Stimulated activated CD4-positive, alpha-beta T cell treated with anti-CD3 and anti-CD28 coated beads, TNF-alpha, amount 100 ng/mL, for 4 hours (primary cell): Measurements from ENCODE around the gene RNF157.

ENCODE experiments used
- DNase-seq, 3 experiments: peaks; one replicate each; pipeline ENCODE4 v3.0.0-alpha.2; 2020; ENCODE audit warnings: low read depth in 3 of 3

RNF157 gene

GRCh38 chr17:76240461-76241203 lies at the start of gene RNF157:
Gene RNF157, minus strand, starts transcription at chr17:76240493. Its CDS starts 253 bp downstream, at chr17:76240240.
- DNase-seq: peak; percentile 45 to 51 (median 46)

GRCh38 chr17:76281573-76282371 lies 41.5 kb upstream of the RNF157 start:
- DNase-seq: no peak

DNA sequence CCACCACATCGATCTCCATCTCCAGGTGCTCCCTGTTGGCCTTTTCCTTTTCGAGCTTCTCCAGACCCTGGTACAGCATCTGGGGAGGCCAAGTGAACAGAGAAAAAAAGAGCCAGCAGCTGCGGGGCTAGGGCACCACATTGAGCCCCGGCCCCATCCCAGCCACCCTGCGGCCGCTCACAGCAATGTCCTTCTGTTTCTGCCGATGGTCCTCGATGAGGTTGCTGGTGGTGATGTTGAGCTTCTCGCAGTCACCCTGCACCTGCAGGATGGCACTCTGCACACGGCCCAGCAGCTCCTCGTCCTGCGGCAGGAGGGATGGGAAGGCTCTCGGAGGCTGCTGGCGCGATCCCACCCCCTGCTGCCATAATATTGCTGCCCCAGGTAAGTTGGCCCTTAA lies 40.4 kb upstream of the RNF157 start:
- no peak for DNase-seq

- no peak for DNase-seq
These were observed 39.5 kb upstream of the RNF157 start for GRCh38 chr17:76279742-76280287.

DNA sequence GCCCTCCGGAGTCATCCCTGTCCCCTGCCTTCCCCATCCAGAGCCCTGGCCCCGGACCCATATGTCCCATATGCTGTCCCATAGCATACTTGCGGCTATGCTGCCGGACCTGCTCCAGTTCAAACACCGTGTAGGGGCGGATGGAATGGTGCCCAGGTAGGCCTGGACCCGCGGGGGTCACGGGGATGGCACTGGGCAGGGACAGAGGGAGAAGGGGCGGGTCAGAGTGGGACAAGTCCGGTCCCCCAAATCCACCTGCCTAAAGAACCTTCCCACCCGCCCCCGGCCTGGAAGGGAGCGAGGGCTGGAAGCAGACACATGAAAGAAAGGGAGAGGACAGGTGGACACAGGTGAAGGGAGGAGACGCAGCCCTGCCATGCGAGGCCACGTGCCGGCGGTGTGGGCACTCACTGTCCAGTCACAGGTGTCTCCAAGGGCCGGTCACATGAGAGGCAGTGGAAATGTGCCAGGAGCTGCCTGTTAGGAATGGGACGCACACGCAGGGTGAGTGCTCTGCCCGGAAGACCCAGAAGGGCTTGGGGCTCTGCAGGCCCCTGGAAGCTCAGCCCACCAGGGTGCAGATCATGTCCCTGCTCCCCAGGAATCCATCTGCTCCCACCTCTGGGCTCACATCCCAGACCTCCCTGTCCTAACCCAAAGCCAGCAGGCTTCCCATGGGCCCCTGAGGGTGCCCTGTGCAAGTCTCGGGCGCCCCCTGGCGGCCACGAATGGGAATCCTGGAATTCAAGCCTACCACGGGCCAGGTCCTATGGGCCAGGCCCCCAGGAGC lies 38.9 kb upstream of the RNF157 start:
- peak; percentile 75 to 81 (median 80) for DNase-seq

DNA sequence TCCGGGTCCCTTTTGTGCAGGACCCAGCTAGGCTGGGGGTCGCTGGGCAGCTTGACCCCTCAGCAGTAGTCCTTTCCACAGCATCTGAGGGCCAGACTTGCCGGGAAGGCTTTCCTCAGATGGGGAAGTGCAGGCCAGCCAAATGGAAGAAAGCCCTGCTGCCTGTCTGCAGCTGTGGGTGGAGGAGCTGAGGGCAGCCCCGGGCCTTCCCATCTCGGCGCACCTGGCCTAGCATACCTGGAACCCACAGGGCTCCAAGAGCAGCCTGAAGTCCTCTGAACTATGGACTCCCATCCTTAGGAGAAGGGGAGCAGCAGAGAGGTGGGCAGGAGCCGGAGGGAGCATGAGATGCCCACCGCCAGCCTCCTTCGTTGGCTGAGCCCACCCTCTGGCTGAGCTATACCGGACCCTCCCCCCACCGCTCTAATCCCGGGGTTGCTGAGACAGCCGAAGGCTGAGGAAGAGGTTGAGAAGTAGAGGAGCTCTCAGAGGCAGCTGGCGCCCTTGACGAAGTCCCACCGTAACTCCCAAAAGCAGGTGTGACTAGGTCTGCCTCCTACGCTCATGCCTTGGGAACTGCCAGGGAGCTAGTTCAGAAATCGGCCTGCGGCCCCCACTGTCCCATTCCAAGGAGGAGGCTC lies 38.1 kb upstream of the RNF157 start:
- no peak for DNase-seq

GRCh38 chr17:76277300-76278267 lies 37.3 kb upstream of the RNF157 start:
- no peak for DNase-seq

- DNase-seq: no peak
These were observed 36.4 kb upstream of the RNF157 start for GRCh38 chr17:76276461-76277299.

DNA sequence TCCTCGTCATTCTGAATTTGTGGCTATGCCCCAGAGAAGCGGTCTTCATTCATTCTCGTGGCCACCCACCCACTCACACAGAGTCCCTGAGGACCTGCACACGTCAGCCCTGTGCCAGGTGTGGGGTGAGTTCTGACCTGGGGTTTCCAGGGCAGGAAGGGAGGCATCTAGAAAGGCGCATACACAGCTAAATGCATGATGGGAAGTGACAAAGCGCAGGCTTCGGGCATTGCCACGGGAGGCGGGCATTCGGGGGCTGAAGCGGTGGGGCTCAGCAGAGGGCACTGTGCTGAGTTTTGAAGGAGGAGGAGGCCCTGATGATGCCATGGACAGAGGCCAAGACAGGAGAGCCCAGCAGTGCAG lies 35.8 kb upstream of the RNF157 start:
- no peak for DNase-seq

- DNase-seq: no peak
These were observed 35.2 kb upstream of the RNF157 start for GRCh38 chr17:76275382-76276068.

DNA sequence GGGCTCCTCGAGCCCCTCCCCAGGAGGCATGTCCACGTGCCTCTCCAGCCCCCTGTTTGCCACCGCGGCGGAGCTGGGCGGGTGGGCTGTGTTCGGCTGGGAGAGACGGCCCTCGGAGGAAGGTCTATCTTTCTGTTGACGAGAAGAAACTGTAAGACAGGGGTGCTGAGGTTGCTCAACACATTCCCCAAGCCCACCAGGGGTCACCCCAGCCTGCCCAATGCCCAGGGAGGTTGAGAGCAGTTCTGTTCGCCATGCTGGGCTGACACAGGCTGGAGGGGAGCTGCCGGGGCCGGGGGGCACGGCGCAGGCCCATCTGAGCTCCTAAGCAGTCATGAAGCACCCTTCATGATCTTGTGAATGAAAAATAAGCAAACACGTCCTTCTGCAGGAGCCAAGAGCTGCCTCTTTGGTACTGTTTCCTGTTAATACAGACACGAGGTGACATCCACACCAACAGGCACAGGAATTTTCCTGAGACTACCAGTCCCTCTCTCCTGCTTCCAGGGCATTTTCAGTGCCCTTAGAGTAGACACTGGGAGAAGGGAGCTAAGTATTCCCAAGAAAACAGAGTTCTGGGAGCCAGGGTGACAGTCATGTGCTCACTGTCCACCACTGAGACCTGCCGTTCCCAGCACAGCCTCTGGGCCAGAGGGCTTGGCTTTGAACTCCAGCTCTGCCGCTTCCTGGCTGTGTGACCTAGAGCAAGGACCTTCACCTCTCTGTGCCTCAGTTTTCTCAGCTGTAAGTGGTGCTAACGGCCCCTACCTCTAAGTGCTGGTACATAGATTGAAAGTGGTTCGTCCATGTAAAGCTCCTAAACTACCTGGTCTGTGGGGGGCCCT lies 34.0 kb upstream of the RNF157 start:
- DNase-seq: no peak

- DNase-seq: no peak
These were observed 33.3 kb upstream of the RNF157 start for GRCh38 chr17:76273445-76274111.

- peak in 2 of 3 experiments; percentile 31 to 46 for DNase-seq
These were observed 32.5 kb upstream of the RNF157 start for GRCh38 chr17:76272541-76273444.

GRCh38 chr17:76271669-76272540 lies 31.6 kb upstream of the RNF157 start:
- DNase-seq: peak; percentile 66 to 81 (median 73)
